ENCODE measurements around the gene ADD3.

ADD3 gene

DNA sequence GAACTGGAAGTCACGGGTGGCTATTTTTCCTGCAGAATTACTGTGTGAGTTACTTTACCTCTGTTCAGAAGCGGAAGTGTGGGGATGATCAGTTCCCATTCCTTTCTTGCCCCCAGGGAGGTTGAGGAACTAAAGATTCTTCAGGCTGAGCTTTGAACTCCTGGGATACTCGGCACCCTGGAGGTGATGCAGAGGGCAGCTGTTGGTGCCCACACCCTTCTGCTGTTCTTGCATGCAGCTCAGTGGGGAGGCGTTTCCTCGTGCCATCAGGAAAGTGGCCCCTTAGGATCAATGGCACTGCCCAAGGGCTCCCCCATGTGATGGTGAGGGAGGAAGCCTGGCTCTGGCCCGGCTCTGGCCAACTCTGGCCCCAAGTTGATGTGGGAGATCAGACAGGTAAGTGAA lies 155.0 kb downstream of the ADD3 start:
- Mint-ChIP-seq H3K27ac (no peak overlapping the region), H3K4me1 (ENCODE audit: low read depth) (peaks cover 6% of the 10 kb centered on the region), H3K27me3 (peaks cover 57% of the 10 kb centered on the region), H3K4me3 (no peak overlapping the region), H3K9me3 (ENCODE audit: low read depth) (no peaks in the 10 kb centered on the region), H3K36me3 (no peaks in the 10 kb centered on the region)

DNA sequence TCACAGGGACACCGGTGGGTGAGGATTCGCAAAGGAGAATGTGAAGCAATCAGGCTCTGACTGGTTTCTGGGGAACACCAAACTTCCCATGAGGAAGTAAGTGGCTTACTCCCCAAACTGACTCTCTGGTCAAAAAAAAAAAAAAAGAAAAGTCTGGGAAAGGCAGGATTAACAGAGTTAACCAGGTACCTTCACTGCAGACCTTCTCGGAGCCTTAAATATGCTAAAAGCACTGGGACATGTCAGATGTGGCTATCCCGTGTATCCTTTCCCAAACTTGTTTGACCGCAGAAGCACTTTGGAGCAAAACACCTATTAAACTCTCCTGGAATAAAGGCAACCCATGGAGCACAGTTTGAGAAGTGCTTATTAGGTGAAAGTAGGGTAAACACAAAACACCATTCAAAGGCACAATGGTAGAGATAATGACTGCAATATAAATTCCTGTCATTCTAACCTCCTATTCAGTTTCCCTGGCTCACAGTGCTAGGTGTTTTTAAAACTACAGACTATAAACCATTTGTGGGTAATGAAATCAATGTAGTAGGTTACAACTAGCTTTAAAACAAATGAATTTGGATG lies 155.5 kb downstream of the ADD3 start:
- Mint-ChIP-seq H3K27me3 (peaks cover 59% of the 10 kb centered on the region), H3K36me3 (no peaks in the 10 kb centered on the region), H3K27ac (no peak overlapping the region), H3K4me1 (ENCODE audit: low read depth) (peaks cover 7% of the 10 kb centered on the region), H3K9me3 (ENCODE audit: low read depth) (no peaks in the 10 kb centered on the region), H3K4me3 (no peak overlapping the region)

DNA sequence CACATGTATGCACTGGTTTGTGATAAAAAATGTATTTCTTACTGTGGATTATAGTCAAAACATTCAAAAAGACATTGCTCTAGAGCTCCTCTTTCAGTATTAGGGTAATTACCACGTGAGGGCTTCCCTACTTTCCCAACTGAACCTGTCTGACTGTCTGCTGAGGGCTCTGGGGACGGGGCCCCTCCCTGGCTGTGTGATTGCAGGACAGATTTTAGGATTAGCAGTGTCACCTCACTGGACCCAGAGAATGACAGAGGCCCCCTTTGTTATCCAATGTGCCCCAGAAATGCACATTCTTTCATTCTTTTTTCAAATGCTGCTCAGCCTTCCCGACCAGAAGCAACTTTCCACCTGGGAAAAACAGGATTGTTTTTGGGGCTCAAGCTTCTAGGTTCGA lies 156.1 kb downstream of the ADD3 start:
- Mint-ChIP-seq H3K27me3 (peaks cover 59% of the 10 kb centered on the region), H3K9me3 (ENCODE audit: low read depth) (no peaks in the 10 kb centered on the region), H3K4me3 (no peak overlapping the region), H3K27ac (no peak overlapping the region), H3K36me3 (no peaks in the 10 kb centered on the region), H3K4me1 (ENCODE audit: low read depth) (peaks cover 8% of the 10 kb centered on the region)

DNA sequence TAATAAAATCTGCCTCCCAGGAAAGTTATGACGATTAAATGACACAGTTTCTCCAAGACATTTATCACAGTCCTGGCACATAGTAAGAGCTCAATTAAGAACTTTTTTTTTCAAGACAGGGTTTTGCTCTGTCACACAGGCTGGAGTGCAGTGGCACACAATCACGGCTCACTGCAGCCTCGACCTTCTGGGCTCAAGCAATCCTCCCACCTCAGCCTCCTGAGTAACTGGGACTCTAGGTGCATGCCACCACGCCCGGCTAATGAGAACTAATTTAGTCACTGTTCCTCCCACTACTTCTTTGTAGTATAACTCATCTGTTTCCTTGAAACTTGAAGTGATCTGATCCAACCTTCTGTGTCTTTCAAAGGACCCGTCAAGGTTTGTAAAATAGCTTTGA lies 157.5 kb downstream of the ADD3 start:
- H3K4me1 Mint-ChIP-seq (ENCODE audit: low read depth) = peaks cover 10% of the 10 kb centered on the region
- peaks cover 59% of the 10 kb centered on the region for H3K27me3 Mint-ChIP-seq
- no peaks in the 10 kb centered on the region for H3K36me3 Mint-ChIP-seq
- H3K9me3 Mint-ChIP-seq (ENCODE audit: low read depth) = no peaks in the 10 kb centered on the region
- H3K4me3 Mint-ChIP-seq = no peak overlapping the region
- H3K27ac Mint-ChIP-seq = no peak overlapping the region

DNA sequence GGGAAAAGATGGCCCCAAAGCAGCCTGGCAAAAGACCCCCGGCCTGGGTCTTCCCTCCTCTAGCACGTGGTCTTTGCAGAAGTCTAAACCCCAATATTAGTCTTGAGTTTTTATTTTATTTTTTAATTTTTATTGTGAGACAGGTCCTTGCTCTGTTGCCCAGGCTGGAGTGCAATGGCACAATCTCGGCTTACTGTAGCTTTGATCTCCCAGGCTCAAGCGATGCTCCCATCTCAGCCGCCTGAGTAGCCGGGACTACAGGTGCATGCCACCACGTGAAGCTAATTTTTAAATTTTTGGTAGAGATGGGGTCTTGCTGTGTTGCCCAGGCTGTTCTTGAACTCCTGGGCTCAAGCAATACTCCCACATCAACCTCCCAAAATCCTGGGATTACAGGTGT lies 159.4 kb downstream of the ADD3 start:
- Mint-ChIP-seq H3K27me3 (peaks cover 57% of the 10 kb centered on the region), H3K27ac (no peak overlapping the region), H3K36me3 (no peaks in the 10 kb centered on the region), H3K4me3 (no peak overlapping the region), H3K9me3 (ENCODE audit: low read depth) (no peaks in the 10 kb centered on the region), H3K4me1 (ENCODE audit: low read depth) (peaks cover 17% of the 10 kb centered on the region)

DNA sequence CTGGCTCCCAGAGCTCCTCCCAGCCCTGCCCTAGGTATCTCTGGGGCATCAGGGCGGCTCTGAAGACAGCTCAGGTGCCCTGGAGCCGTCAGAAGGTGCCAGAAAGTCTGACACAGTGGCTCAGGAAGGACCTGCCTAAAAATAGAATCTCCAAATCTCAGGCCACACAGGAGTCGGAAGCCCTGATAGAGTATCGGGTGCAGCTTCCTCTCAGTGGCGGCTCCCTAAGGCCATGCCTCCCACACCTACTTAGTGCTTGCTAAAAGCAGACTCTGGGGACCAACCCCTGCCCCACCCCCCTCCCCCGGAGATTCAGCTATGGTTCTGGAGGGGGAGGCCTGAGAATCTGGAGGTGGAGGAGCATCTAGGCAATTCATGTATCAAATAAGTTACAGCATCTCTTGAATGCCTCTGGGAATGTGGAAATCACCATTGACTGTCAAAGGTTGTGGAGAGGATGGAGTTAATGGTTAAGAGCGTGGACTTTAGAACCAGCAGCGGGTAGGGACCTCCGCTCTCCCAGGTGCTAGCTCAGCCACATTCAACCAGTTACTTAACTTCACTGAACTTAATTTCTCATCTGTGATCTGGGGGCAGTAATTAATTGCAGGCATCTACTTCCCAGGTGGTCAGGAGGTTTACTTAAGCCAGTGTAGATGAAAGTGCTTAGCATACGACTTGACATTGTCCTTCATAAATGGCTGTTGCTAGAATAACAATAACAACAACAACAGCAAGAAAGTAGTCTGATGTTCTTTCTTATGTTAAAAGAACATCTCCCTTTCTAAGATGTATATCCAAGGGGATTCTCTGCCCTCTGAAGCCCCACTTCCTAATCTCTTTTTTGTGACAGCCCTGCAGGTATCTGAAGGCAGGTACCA lies 161.1 kb downstream of the ADD3 start:
- Mint-ChIP-seq H3K4me3 (no peak overlapping the region), H3K27me3 (peaks cover 56% of the 10 kb centered on the region), H3K4me1 (ENCODE audit: low read depth) (peaks cover 17% of the 10 kb centered on the region), H3K9me3 (ENCODE audit: low read depth) (no peaks in the 10 kb centered on the region), H3K36me3 (no peaks in the 10 kb centered on the region), H3K27ac (no peak overlapping the region)

DNA sequence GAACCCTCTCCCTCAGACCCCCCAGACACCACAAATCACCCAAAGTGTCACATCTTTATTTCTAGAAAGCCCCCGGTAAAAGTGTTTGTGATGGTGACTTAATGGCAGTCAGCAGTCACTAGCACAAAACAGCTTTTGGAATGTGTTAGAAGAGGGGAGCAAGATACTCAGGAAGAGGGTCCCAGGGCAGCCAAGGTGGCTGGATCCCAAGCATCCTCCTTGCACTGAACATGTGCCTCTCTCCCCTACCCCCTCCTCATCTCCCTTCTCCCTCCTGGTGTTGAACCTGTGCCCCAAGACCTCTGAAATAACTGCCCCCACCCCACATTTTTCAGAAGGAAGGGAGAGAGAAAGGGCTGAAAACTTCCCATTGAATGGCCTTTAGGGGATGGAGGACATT lies 161.8 kb downstream of the ADD3 start:
- Mint-ChIP-seq H3K4me1 (ENCODE audit: low read depth) (peaks cover 17% of the 10 kb centered on the region), H3K36me3 (no peaks in the 10 kb centered on the region), H3K4me3 (no peak overlapping the region), H3K27me3 (peaks cover 54% of the 10 kb centered on the region), H3K9me3 (ENCODE audit: low read depth) (no peaks in the 10 kb centered on the region), H3K27ac (no peak overlapping the region)

DNA sequence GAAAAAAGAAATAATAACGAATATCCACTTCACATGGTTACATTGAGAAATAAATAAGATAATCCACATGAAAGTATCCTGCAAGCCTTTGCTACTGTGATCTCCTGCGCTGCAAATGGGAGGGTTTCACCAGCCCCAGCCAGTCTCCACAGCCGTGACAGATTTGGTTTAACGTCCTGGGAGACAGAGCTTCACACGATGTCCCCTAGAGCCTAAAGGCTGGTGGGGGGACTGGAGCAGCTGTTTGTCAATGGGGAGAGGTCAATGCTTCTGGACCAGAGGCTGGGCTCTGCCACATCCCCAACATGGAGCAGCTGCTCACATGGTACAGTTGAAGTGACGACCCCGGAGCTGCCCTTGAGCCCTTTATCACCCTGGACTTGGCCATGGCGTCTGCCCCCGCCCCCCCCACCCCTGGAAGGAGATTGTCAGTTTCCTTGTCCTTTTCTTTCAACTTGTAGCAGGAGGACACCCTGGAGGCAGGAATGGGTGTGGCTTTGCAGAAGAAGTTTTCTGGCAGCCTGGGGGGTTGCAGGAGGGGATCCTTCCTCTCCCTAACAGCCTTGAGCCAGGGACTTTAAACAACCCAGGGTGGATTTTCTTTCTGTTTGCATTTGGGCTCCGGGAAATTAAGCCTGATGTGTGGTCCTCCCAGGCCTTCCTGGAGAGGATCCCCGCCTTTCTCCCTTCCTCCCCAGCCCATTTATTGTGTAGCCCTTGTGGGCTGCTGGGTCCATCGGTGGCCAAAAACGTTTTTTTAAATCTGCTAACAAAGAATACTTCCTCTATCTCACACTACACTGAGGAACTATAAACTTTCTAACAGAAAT lies 162.6 kb downstream of the ADD3 start:
- H3K4me1 Mint-ChIP-seq (ENCODE audit: low read depth) = peaks cover 17% of the 10 kb centered on the region
- no peaks in the 10 kb centered on the region for H3K9me3 Mint-ChIP-seq (ENCODE audit: low read depth)
- H3K27me3 Mint-ChIP-seq = peaks cover 54% of the 10 kb centered on the region
- no peak overlapping the region for H3K4me3 Mint-ChIP-seq
- no peak overlapping the region for H3K27ac Mint-ChIP-seq
- H3K36me3 Mint-ChIP-seq = no peaks in the 10 kb centered on the region

DNA sequence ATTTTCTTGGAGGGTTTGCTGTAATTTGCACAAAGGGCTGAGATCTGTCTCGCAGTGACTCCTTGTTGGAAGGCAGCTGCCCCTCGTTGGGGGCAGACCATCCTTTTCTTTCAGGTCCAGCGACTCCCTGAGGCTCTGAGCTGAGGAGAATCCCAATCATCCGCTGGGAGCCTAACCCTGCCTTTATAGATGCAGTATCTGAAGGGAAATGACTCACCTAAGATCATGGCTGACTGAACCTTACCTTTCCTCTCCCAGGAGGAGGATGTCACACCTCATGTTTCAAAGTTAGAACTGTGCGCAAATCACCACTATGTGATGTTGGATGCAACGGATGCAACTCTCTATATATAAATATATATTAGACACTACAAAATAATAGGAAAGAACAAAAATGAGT lies 163.2 kb downstream of the ADD3 start:
- H3K27ac Mint-ChIP-seq = no peak overlapping the region
- no peak overlapping the region for H3K4me3 Mint-ChIP-seq
- no peaks in the 10 kb centered on the region for H3K9me3 Mint-ChIP-seq (ENCODE audit: low read depth)
- H3K27me3 Mint-ChIP-seq = peaks cover 48% of the 10 kb centered on the region
- H3K36me3 Mint-ChIP-seq = no peaks in the 10 kb centered on the region
- H3K4me1 Mint-ChIP-seq (ENCODE audit: low read depth) = peaks cover 15% of the 10 kb centered on the region

DNA sequence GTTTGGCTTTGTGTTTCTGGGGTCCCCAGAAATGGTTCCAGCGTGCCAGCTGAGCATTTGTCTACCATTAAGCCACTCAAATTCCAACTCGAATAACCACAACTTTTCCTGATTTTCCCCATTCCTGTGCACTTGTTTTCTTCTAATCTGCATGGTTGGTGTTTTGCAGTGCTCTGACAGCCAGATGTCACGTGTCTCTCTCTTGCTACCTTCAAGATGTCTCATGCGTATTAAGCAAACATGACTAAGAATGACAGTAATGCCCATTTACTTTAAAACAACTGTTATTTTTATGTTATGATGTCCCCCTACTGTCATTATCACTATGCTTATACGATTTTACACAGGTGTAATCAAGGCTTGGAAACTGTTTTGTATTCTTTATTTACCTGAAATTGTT lies 164.4 kb downstream of the ADD3 start:
- H3K27me3 Mint-ChIP-seq = peaks cover 50% of the 10 kb centered on the region
- H3K36me3 Mint-ChIP-seq = no peaks in the 10 kb centered on the region

DNA sequence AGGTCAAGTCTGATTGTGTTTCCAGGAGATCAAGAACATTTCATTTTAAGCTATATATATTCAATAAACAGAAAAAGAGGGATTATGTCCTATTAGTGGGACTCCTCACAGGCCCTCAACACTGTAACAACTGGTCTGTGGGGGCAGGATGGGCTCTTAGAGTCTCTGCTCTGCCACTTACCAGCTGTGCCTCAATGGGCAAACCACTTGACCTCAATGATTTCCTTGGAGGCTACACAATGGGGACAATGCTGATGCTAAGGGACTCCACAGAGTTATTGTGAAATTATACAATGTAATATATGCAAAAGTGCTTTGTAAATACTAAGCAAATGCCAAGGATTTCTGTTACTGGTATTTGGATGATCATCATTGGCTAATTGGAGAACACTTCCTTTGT lies 166.4 kb downstream of the ADD3 start:
- H3K9me3 Mint-ChIP-seq (ENCODE audit: low read depth) = no peaks in the 10 kb centered on the region
- H3K27ac Mint-ChIP-seq = no peak overlapping the region
- peaks cover 45% of the 10 kb centered on the region for H3K27me3 Mint-ChIP-seq

More for the DNA sequence above, 164.4 kb downstream of the ADD3 start:
- H3K9me3 Mint-ChIP-seq (ENCODE audit: low read depth) = no peaks in the 10 kb centered on the region
- no peak overlapping the region for H3K4me3 Mint-ChIP-seq
- no peak overlapping the region for H3K27ac Mint-ChIP-seq
- H3K4me1 Mint-ChIP-seq (ENCODE audit: low read depth) = peaks cover 15% of the 10 kb centered on the region

DNA sequence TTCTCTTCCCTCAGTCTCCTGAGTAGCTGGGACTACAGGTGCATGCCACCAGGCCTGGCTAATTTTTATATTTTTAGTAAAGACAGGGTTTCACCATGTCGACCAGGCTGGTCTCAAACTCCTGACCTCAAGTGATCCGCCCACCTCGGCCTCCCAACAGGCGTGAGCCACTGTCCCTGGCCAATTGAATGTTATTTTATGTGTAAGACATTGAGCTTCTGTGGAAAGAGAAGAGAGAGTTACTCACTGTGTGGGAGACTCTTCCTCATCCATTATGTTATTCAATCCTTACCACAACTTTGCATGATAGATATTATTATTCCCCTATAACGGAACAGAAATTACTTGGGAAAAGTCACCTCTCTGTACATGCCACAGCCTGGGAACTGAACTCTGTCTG lies 167.0 kb downstream of the ADD3 start:
- Mint-ChIP-seq H3K4me3 (no peak overlapping the region), H3K27ac (no peak overlapping the region), H3K4me1 (ENCODE audit: low read depth) (peaks cover 7% of the 10 kb centered on the region), H3K9me3 (ENCODE audit: low read depth) (no peaks in the 10 kb centered on the region), H3K27me3 (peaks cover 43% of the 10 kb centered on the region), H3K36me3 (peaks cover 4% of the 10 kb centered on the region)

More for the DNA sequence above, 166.4 kb downstream of the ADD3 start:
- Mint-ChIP-seq H3K36me3 (peaks cover 4% of the 10 kb centered on the region), H3K4me1 (ENCODE audit: low read depth) (peaks cover 9% of the 10 kb centered on the region), H3K4me3 (no peak overlapping the region)

DNA sequence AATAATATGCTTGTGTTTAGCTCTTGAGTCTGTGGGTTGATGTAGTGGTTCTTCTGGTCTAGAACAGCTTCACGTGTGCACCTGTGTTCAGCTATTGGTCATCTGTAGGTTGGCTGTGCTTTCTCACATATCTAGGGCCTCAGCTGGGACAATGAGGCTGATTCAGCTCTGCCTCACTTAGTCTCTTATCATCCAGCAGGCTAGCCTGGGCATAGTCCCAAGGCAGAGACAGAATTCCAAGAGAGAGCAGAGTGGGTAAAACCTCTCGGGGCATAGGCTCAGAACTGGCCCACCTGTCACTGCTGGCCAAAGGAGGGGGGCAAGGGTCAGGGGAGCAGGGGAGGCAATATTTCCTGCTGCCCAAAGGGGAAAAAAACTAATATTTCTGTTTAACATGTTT lies 167.6 kb downstream of the ADD3 start:
- Mint-ChIP-seq H3K36me3 (peaks cover 4% of the 10 kb centered on the region), H3K4me1 (ENCODE audit: low read depth) (peaks cover 7% of the 10 kb centered on the region), H3K9me3 (ENCODE audit: low read depth) (no peaks in the 10 kb centered on the region), H3K4me3 (no peak overlapping the region), H3K27me3 (peaks cover 39% of the 10 kb centered on the region), H3K27ac (no peak overlapping the region)

DNA sequence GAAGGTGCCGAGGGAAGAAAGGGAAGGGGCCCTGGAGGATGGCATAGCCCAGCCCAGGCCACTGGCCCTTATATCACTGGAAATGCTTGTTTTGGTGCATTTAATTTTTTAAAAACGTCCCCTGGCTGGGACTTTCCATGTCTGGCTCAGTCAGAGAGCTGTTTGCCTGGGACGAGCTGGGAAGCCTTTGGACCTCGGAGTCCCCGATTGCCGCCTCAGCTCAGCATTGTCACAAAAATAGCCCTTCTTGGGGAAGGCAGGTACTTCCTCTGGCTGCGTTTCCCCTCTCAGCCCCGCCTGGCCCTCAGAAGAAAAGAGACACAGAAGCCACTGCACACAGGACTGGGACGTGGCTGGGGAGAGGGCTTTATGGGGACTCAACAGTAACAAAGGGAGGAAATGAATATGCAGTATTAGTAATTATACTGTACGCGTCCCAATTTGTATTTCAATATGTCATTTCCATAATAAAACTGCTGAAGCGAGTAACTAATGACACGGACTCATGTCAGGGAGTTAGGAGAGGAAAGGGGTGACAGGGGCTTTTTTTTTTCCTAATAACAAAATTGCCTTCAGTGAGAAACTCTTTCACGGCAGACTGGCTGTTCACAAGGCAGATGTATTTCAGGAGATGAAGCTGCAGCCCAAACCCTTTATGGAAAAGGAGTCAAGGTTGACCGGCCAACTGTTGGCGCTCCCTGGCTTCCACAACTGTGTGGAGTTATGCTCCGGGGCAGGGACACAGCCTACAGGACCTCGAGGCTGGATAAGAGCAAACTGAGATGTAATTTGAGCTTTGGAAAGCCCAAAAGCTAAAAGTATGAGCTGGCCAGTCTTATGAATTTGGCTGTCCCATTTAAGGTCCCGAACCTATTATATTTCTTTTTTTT lies 168.6 kb downstream of the ADD3 start:
- Mint-ChIP-seq H3K27ac (no peak overlapping the region), H3K9me3 (ENCODE audit: low read depth) (no peaks in the 10 kb centered on the region), H3K36me3 (peaks cover 4% of the 10 kb centered on the region), H3K4me3 (no peak overlapping the region), H3K4me1 (ENCODE audit: low read depth) (no peaks in the 10 kb centered on the region), H3K27me3 (peaks cover 32% of the 10 kb centered on the region)
